ENCODE results near the gene PRKCB. TPM values are rescaled to one million over a fixed set of nuclear protein-coding genes. Genes with fewer than 3 reads are reported as not detected.

Gene PRKCB
- total RNA-seq, 1 experiment from 2014 or later = 2.0 TPM

Small RNA genes lying within 50 kb of the gene (small RNA-seq; reads per million reads assigned to genes)
- gene MIR1273H = 0 reads per million in 2 experiments

Other genes with a start within 250 kb of the PRKCB start
- gene NDUFAB1, start 239.7 kb upstream of the PRKCB start, total RNA-seq (2014; rRNA removed; shearing (Covaris generic)) = 195 and 207 TPM in 2 replicates
- 22.1 and 22.4 TPM in 2 replicates for gene PALB2, start 194.7 kb upstream of the PRKCB start, total RNA-seq (2014; rRNA removed; shearing (Covaris generic))
- gene DCTN5, start 194.5 kb upstream of the PRKCB start, total RNA-seq (2014; rRNA removed; shearing (Covaris generic)) = 40.3 and 49.1 TPM in 2 replicates
- 59.1 and 66.3 TPM in 2 replicates for gene PLK1, start 157.1 kb upstream of the PRKCB start, total RNA-seq (2014; rRNA removed; shearing (Covaris generic))
- gene ERN2, start 122.8 kb upstream of the PRKCB start, total RNA-seq (2014; rRNA removed; shearing (Covaris generic)) = not detected in 2 replicates
- not detected in 2 replicates for gene CHP2, start 81.0 kb upstream of the PRKCB start, total RNA-seq (2014; rRNA removed; shearing (Covaris generic))